H9 (cell line): ENCODE data around the gene ARHGAP29. TPM values are rescaled to one million over a fixed set of nuclear protein-coding genes. Genes with fewer than 3 reads are reported as not detected.

ENCODE experiments used
- DNase-seq: peaks from one replicate; pipeline ENCODE4 v3.0.0-alpha.2; 2017
- H2AFZ ChIP-seq: one replicate; pipeline ENCODE4 v1.6.1; 2013; ENCODE audit warnings: mild to moderate bottlenecking, low read length, control low read depth, moderate library complexity
- H2AK5ac ChIP-seq: 2 replicates; pipeline ENCODE4 v1.6.1; 2013; ENCODE audit warnings: low read length, control low read depth, mixed read lengths; ENCODE audit not compliant: insufficient read length
- H2BK120ac ChIP-seq: one replicate; pipeline ENCODE4 v1.6.1; 2013; ENCODE audit warnings: low read depth, mild to moderate bottlenecking, low read length, control low read depth, inconsistent platforms; ENCODE audit not compliant: poor library complexity, severe bottlenecking
- H2BK12ac ChIP-seq: 2 replicates; pipeline ENCODE4 v1.6.1; 2013; ENCODE audit warnings: low read length, control low read depth, mixed read lengths, low read depth; ENCODE audit not compliant: insufficient read length
- H2BK15ac ChIP-seq: 2 replicates; pipeline ENCODE4 v1.6.1; 2013; ENCODE audit warnings: low read depth, low read length, control low read depth
- H2BK20ac ChIP-seq: one replicate; pipeline ENCODE4 v1.6.1; 2013; ENCODE audit warnings: low read depth, mild to moderate bottlenecking, low read length, control low read depth, inconsistent platforms; ENCODE audit not compliant: poor library complexity, severe bottlenecking
- H2BK5ac ChIP-seq: 2 replicates; pipeline ENCODE4 v1.6.1; 2013; ENCODE audit warnings: low read length, control low read depth, mixed read lengths; ENCODE audit not compliant: insufficient read length
- H3K14ac ChIP-seq: 2 replicates; pipeline ENCODE4 v1.6.1; 2013; ENCODE audit warnings: low read length, control low read depth; ENCODE audit not compliant: insufficient read depth
- H3K18ac ChIP-seq: 2 replicates; pipeline ENCODE4 v1.6.1; 2013; ENCODE audit warnings: low read depth, mild to moderate bottlenecking, mixed read lengths, low read length, control low read depth; ENCODE audit not compliant: insufficient read length
- H3K23ac ChIP-seq: 2 replicates; pipeline ENCODE4 v1.6.1; 2013; ENCODE audit warnings: low read length, control low read depth, mixed read lengths, low read depth; ENCODE audit not compliant: insufficient read length
- H3K23me2 ChIP-seq: 2 replicates; pipeline ENCODE4 v1.6.1; 2013; ENCODE audit warnings: low read depth, mild to moderate bottlenecking, mixed read lengths, low read length, control low read depth; ENCODE audit not compliant: insufficient read length, poor library complexity, severe bottlenecking
- H3K27ac ChIP-seq: 2 replicates; pipeline ENCODE4 v1.5.1; 2013; ENCODE audit warnings: low read length, control low read depth, mixed read lengths, low read depth; ENCODE audit not compliant: insufficient read length
- H3K27me3 ChIP-seq: 2 replicates; pipeline ENCODE4 v1.6.1; 2013; ENCODE audit warnings: low read length, control low read depth, inconsistent platforms; ENCODE audit not compliant: insufficient read depth
- H3K4ac ChIP-seq: 2 replicates; pipeline ENCODE4 v1.6.1; 2013; ENCODE audit warnings: low read depth, mild to moderate bottlenecking, control low read depth, inconsistent platforms, low read length, moderate library complexity
- H3K4me1 ChIP-seq: 2 replicates; pipeline ENCODE4 v1.6.1; 2013; ENCODE audit warnings: low read length, control low read depth, inconsistent platforms; ENCODE audit not compliant: insufficient read depth
- H3K4me2 ChIP-seq: 2 replicates; pipeline ENCODE4 v1.6.1; 2013; ENCODE audit warnings: low read length, control low read depth, mixed read lengths; ENCODE audit not compliant: insufficient read length, insufficient read depth
- H3K56ac ChIP-seq: 2 replicates; pipeline ENCODE4 v1.6.1; 2013; ENCODE audit warnings: low read depth, mild to moderate bottlenecking, mixed read lengths, low read length, control low read depth; ENCODE audit not compliant: insufficient read length
- H3K79me1 ChIP-seq: 2 replicates; pipeline ENCODE4 v1.6.1; 2013; ENCODE audit warnings: low read depth, mild to moderate bottlenecking, moderate library complexity, low read length, control low read depth, inconsistent platforms; ENCODE audit not compliant: insufficient read depth, poor library complexity, severe bottlenecking
- H3K79me2 ChIP-seq: 2 replicates; pipeline ENCODE4 v1.6.1; 2013; ENCODE audit warnings: low read length, control low read depth, inconsistent platforms; ENCODE audit not compliant: insufficient read depth
- H3K9ac ChIP-seq: 2 replicates; pipeline ENCODE4 v1.6.1; 2013; ENCODE audit warnings: low read length, control low read depth, mixed read lengths; ENCODE audit not compliant: insufficient read length; ENCODE audit errors: extremely low read depth
- H3K9me3 ChIP-seq: one replicate; pipeline ENCODE4 v1.6.1; 2013; ENCODE audit warnings: low read depth, low read length, inconsistent platforms; ENCODE audit not compliant: control insufficient read depth
- H3T11ph ChIP-seq: one replicate; pipeline ENCODE4 v1.6.1; 2013; ENCODE audit warnings: mild to moderate bottlenecking, low read length, control low read depth, inconsistent platforms
- H4K20me1 ChIP-seq: one replicate; pipeline ENCODE4 v1.6.1; 2013; ENCODE audit not compliant: control insufficient read depth, insufficient read length, insufficient read depth
- H4K5ac ChIP-seq: 2 replicates; pipeline ENCODE4 v1.6.1; 2013; ENCODE audit warnings: low read depth, mild to moderate bottlenecking, mixed read lengths, low read length, control low read depth; ENCODE audit not compliant: insufficient read length
- H4K8ac ChIP-seq: replicated peaks from 2 replicates; pipeline ENCODE4 v1.6.1; 2013; ENCODE audit warnings: low read length, control low read depth, mixed read lengths, low read depth; ENCODE audit not compliant: insufficient read length
- H4K91ac ChIP-seq: 2 replicates; pipeline ENCODE4 v1.6.1; 2013; ENCODE audit warnings: low read depth, mild to moderate bottlenecking, moderate library complexity, mixed read lengths, low read length, control low read depth; ENCODE audit not compliant: insufficient read length
- H3K27ac Mint-ChIP-seq, 3 experiments: 2 replicates in 2 of 3; 3 replicates in 1 of 3; pipeline ENCODE4 v1.8.0; 2020 to 2021; ENCODE audit warnings: mixed read lengths in 3 of 3, mild to moderate bottlenecking in 1 of 3, moderate library complexity in 1 of 3
- H3K27me3 Mint-ChIP-seq: 2 replicates; pipeline ENCODE4 v1.8.0; 2021; ENCODE audit warnings: low read depth, mild to moderate bottlenecking, moderate library complexity, mixed read lengths
- H3K36me3 Mint-ChIP-seq, 3 experiments: 2 replicates in 2 of 3; 3 replicates in 1 of 3; pipeline ENCODE4 v1.8.0; 2020 to 2021; ENCODE audit warnings: low read depth in 3 of 3, mixed read lengths in 3 of 3; ENCODE audit not compliant: insufficient read depth in 1 of 3
- H3K4me1 Mint-ChIP-seq, 2 experiments: 2 replicates each; pipeline ENCODE4 v1.8.0; 2020; ENCODE audit warnings: mixed read lengths in 2 of 2
- H3K4me3 Mint-ChIP-seq, 2 experiments: 2 replicates in 1 of 2; 3 replicates in 1 of 2; pipeline ENCODE4 v1.8.0; 2020 to 2021; ENCODE audit warnings: mild to moderate bottlenecking in 2 of 2, mixed read lengths in 2 of 2, moderate library complexity in 1 of 2
- H3K9me3 Mint-ChIP-seq, 2 experiments: 2 replicates in 1 of 2; 3 replicates in 1 of 2; pipeline ENCODE4 v1.8.0; 2020; ENCODE audit warnings: mild to moderate bottlenecking in 2 of 2, mixed read lengths in 2 of 2, moderate library complexity in 1 of 2
- WGBS: extraction: QIAGEN DNeasy Blood & Tissue Kit; methylation state at CpG from one replicate; pipeline ENCODE4 v1.1.7; 2013; ENCODE audit warnings: missing lambda C conversion rate, low lambda C conversion rate, mixed read lengths; ENCODE audit not compliant: insufficient read length; ENCODE audit errors: extremely low coverage; 5-methylcytosine and 5-hydroxymethylcytosine counted together
- total RNA-seq: library from RNA; stranded (reverse); gene quantifications from 2 replicates; pipeline ENCODE4 v1.2.1, GENCODE V29; 2021
- TF ChIP-seq, protein P1 (sequence below): fragments of 200-600 bp; sonication (generic); conservative IDR thresholded peaks from 3 replicates; pipeline ENCODE4 v1.8.0; 2021; ENCODE audit warnings: antibody characterized with exemption, mild to moderate bottlenecking

ARHGAP29 gene
- total RNA-seq, 1 experiment from 2014 or later: 1.3 TPM

- Histone ChIP-seq H3K9me3 (no peaks in the 10 kb centered on the region), H3K27me3 (peaks cover 23% of the 10 kb centered on the region; the same call in 1 of the 2 replicates), H3K9ac (no peak overlapping the region), H3K79me2 (no peaks in the 10 kb centered on the region), H4K8ac (no peak overlapping the region), H2BK120ac (no peak overlapping the region), H3K23ac (no peak overlapping the region), H4K91ac (no peak overlapping the region), H4K5ac (no peak overlapping the region), H3K23me2 (peaks cover 16% of the 10 kb centered on the region), H2BK12ac (no peak overlapping the region), H3K4me2 (no peak overlapping the region), H3K18ac (no peak overlapping the region), H3T11ph (no peak overlapping the region), H2BK5ac (no peak overlapping the region), H3K79me1 (no peaks in the 10 kb centered on the region), H2AK5ac (no peak overlapping the region), H3K14ac (no peak overlapping the region), H3K56ac (no peak overlapping the region), H3K27ac (no peak overlapping the region), H4K20me1 (no peaks in the 10 kb centered on the region), H2AFZ (no peak overlapping the region), H2BK20ac (no peak overlapping the region), H3K4ac (no peak overlapping the region), H2BK15ac (no peak overlapping the region), H3K4me1 (no peaks in the 10 kb centered on the region)
- H3K4me1 Mint-ChIP-seq: peaks cover 18 to 20% of the 10 kb centered on the region in 2 experiments
- no peak overlapping the region for H3K4me3 Mint-ChIP-seq
- H3K27me3 Mint-ChIP-seq: peaks cover 72% of the 10 kb centered on the region
- no peaks in the 10 kb centered on the region for H3K9me3 Mint-ChIP-seq
- DNase-seq: no peak
- WGBS: no CpG with 5 or more reads among the region's 9 CpGs
- TF ChIP-seq, protein P1, sequence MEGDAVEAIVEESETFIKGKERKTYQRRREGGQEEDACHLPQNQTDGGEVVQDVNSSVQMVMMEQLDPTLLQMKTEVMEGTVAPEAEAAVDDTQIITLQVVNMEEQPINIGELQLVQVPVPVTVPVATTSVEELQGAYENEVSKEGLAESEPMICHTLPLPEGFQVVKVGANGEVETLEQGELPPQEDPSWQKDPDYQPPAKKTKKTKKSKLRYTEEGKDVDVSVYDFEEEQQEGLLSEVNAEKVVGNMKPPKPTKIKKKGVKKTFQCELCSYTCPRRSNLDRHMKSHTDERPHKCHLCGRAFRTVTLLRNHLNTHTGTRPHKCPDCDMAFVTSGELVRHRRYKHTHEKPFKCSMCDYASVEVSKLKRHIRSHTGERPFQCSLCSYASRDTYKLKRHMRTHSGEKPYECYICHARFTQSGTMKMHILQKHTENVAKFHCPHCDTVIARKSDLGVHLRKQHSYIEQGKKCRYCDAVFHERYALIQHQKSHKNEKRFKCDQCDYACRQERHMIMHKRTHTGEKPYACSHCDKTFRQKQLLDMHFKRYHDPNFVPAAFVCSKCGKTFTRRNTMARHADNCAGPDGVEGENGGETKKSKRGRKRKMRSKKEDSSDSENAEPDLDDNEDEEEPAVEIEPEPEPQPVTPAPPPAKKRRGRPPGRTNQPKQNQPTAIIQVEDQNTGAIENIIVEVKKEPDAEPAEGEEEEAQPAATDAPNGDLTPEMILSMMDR: no peak
- H3K27ac Mint-ChIP-seq: no peak overlapping the region
- no peaks in the 10 kb centered on the region for H3K36me3 Mint-ChIP-seq
Measured at GRCh38 chr1:94235189-94236012, 2.0 kb downstream of the ARHGAP29 start.
